CD14-positive monocyte (primary cell): ENCODE measurements around the gene FAM151B. TPM values are rescaled to one million over a fixed set of nuclear protein-coding genes. Genes with fewer than 3 reads are reported as not detected.
A peak's percentile ranks its signal among the peaks of the same experiment; 100 is the strongest.
"Not testable (repeated sequence)": the region's sequence is repeated elsewhere in the genome, so short reads cannot be mapped to it uniquely, and the experiment has no call there.

Source experiments
- DNase-seq, 3 donors: peaks; one replicate each; pipeline ENCODE4 v3.0.0-alpha.2; 2011 to 2022
- H2AFZ ChIP-seq: 2 replicates; pipeline ENCODE4 v1.6.0; 2012; ENCODE audit warnings: mild to moderate bottlenecking, low read depth, low read length, inconsistent platforms; ENCODE audit not compliant: insufficient read depth, poor library complexity, severe bottlenecking
- H3K27ac ChIP-seq, 2 donors: 1 replicate in 1 of 2; 2 replicates in 1 of 2; pipeline ENCODE4 v1.5.1; 2012 to 2013; ENCODE audit warnings: low read length in 2 of 2, control low read depth in 1 of 2, inconsistent platforms in 1 of 2, low read depth in 1 of 2, mild to moderate bottlenecking in 1 of 2
- H3K27me3 ChIP-seq, 2 donors: one replicate each; pipeline versions ENCODE4 v1.6.0 to v1.6.1; 2011 to 2013; ENCODE audit warnings: low read length in 2 of 2; ENCODE audit not compliant: control insufficient read depth in 2 of 2, insufficient read depth in 2 of 2
- H3K36me3 ChIP-seq, 2 donors: replicated peaks in 1 of 2; 1 replicate in 1 of 2; 2 replicates in 1 of 2; pipeline versions ENCODE4 v1.5.1 to v1.6.1; 2012 to 2013; ENCODE audit warnings: low read length in 2 of 2, control low read depth in 1 of 2, inconsistent platforms in 1 of 2, mild to moderate bottlenecking in 1 of 2; ENCODE audit not compliant: insufficient read depth in 2 of 2, control insufficient read depth in 1 of 2
- H3K4me1 ChIP-seq, 2 donors: 1 replicate in 1 of 2; 2 replicates in 1 of 2; pipeline versions ENCODE4 v1.5.1 to v1.6.1; 2012 to 2013; ENCODE audit warnings: low read length in 2 of 2, control low read depth in 1 of 2, inconsistent platforms in 1 of 2, mild to moderate bottlenecking in 1 of 2, moderate library complexity in 1 of 2; ENCODE audit not compliant: insufficient read depth in 2 of 2, control insufficient read depth in 1 of 2
- H3K4me2 ChIP-seq: replicated peaks from 2 replicates; pipeline ENCODE3; 2012; ENCODE audit warnings: low read length, moderate library complexity, mild to moderate bottlenecking; ENCODE audit not compliant: poor library complexity, severe bottlenecking; ENCODE audit errors: extremely low read depth
- H3K4me3 ChIP-seq, 3 experiments: fragments of 200-600 bp in 1 of 3; sonication (generic) in 1 of 3; replicated peaks in 1 of 3; 1 replicate in 2 of 3; 2 replicates in 1 of 3; pipeline ENCODE4 v1.5.1; 2011 to 2013; ENCODE audit warnings: low read length in 3 of 3, mild to moderate bottlenecking in 3 of 3, control low read depth in 2 of 3, low read depth in 2 of 3, inconsistent platforms in 1 of 3, moderate library complexity in 1 of 3
- H3K79me2 ChIP-seq: 2 replicates; pipeline ENCODE4 v1.6.0; 2012; ENCODE audit warnings: mild to moderate bottlenecking, control low read depth, inconsistent platforms, low read length, moderate library complexity; ENCODE audit not compliant: insufficient read depth
- H3K9ac ChIP-seq: 2 replicates; pipeline ENCODE4 v1.6.0; 2017; ENCODE audit warnings: low read length, mild to moderate bottlenecking; ENCODE audit not compliant: insufficient read depth, poor library complexity, severe bottlenecking
- H3K9me3 ChIP-seq, 2 donors: replicated peaks in 1 of 2; 1 replicate in 1 of 2; 2 replicates in 1 of 2; pipeline versions ENCODE4 v1.5.1 to v1.6.1; 2012 to 2013; ENCODE audit warnings: low read length in 2 of 2, control low read depth in 1 of 2; ENCODE audit not compliant: control insufficient read depth in 1 of 2, insufficient read depth in 1 of 2
- H4K20me1 ChIP-seq: 2 replicates; pipeline ENCODE4 v1.6.0; 2012; ENCODE audit warnings: mild to moderate bottlenecking, low read length, control low read depth, moderate library complexity; ENCODE audit not compliant: insufficient read depth
- H3K27ac Mint-ChIP-seq, 7 donors: one replicate each; pipeline ENCODE4 v1.8.0; 2020; ENCODE audit warnings: mild to moderate bottlenecking in 7 of 7, mixed read lengths in 7 of 7, moderate library complexity in 6 of 7, inconsistent platforms in 2 of 7
- H3K27me3 Mint-ChIP-seq, 3 donors: one replicate each; pipeline ENCODE4 v1.8.0; 2021 to 2022; ENCODE audit warnings: low read depth in 3 of 3, mild to moderate bottlenecking in 3 of 3, mixed read lengths in 3 of 3, moderate library complexity in 3 of 3, inconsistent platforms in 1 of 3
- H3K36me3 Mint-ChIP-seq, 2 donors: one replicate each; pipeline ENCODE4 v1.8.0; 2020; ENCODE audit warnings: mixed read lengths in 2 of 2, inconsistent platforms in 1 of 2, mild to moderate bottlenecking in 1 of 2
- H3K4me1 Mint-ChIP-seq: one replicate; pipeline ENCODE4 v1.8.0; 2020; ENCODE audit warnings: mild to moderate bottlenecking, mixed read lengths
- H3K4me3 Mint-ChIP-seq, 2 donors: one replicate each; pipeline ENCODE4 v1.8.0; 2020; ENCODE audit warnings: mild to moderate bottlenecking in 2 of 2, mixed read lengths in 2 of 2, moderate library complexity in 1 of 2
- H3K9me3 Mint-ChIP-seq, 7 donors: one replicate each; pipeline ENCODE4 v1.8.0; 2020 to 2022; ENCODE audit warnings: mixed read lengths in 7 of 7, mild to moderate bottlenecking in 6 of 7, moderate library complexity in 6 of 7, inconsistent platforms in 2 of 7
- WGBS: methylation state at CpG from one replicate; pipeline ENCODE4 v1.1.5; 2013; ENCODE audit warnings: missing lambda C conversion rate; ENCODE audit not compliant: insufficient coverage; 5-methylcytosine and 5-hydroxymethylcytosine counted together
- intact Hi-C, 2 donors: fragments of 100-400 bp; cut with micrococcal nuclease; formaldehyde crosslinking; loops; one replicate each; pipeline versions ENCODE4 v1.15.0 to v1.15.1; 2023
- polyA plus RNA-seq, 3 donors: library from polyadenylated mRNA; depleted of rRNA in 1 of 3; unstranded in 2 of 3; stranded (reverse) in 1 of 3; fragments of 300-500 nt in 2 of 3; fragments of >200 nt in 1 of 3; fragmentation: Illumina TruSeq in 2 of 3; gene quantifications; 1 replicate in 2 of 3; 2 replicates in 1 of 3; pipeline ENCODE4 v1.2.3, GENCODE V29; 2012 to 2021
- TF ChIP-seq, protein P1 (sequence below): fragments of 200-600 bp; IDR thresholded peaks from one replicate; pipeline ENCODE4 v1.8.0; 2022; ENCODE audit warnings: antibody characterized with exemption, mild to moderate bottlenecking

Gene FAM151B
- polyA plus RNA-seq, 3 donors: 3.2 to 10.2 (median 4.5) TPM

DNA sequence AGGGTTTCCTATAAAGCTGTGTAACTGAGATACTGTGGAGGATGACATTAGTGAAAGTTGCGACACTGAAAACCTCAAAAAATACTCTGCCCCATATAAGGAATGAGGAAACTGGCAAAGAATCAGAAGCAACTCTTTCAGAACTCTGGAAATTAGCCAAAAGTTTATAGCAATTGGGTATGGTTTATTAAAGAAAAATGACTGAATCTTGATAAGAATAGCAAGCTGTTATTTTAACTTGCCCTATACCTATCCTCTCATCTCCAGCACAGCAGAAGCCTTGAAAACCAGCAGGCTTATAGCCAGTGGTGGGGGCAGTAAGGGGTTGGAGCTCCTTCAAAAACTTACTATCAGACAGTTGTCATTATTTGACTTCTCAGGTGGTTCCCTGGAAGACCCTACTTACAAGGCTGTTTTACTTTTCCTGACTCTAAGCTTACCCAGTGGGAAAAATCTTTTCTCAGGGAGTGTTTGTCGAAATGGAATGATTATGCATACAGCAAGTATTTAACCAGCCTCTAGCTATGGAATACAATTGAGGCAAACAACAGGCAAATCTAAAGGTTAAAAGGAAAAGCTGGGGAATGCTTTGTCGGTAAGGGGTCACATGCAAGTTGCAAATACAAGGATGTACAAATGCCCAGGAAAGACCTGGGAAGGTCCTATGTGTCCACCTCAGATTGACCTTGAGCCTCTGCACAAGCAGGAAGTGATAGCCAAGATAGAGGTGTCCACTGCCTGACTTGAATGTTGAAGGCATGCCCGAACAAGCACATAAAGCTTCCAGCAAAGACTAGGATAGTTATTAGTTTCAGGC is 21.0 kb upstream of the FAM151B start:
- Mint-ChIP-seq H3K9me3 (peaks cover 29 to 48% (median 41%) of the 10 kb centered on the region in 7 donors), H3K27me3 (no peaks in the 10 kb centered on the region), H3K27ac (peak overlapping the region in 4 of 7 donors; percentile 16 to 69 (median 44)), H3K36me3 (peaks cover 60 to 74% of the 10 kb centered on the region in 2 donors), H3K4me3 (peak overlapping the region in 1 of 2 donors; percentile 30), H3K4me1 (peaks cover 26% of the 10 kb centered on the region)
- no peak overlapping the region for H2AFZ ChIP-seq
- 100% methylated on average over 1 of the region's 4 CpGs for WGBS
- H3K9me3 ChIP-seq: peaks cover 33 to 40% of the 10 kb centered on the region in 2 donors
- TF ChIP-seq, protein P1, sequence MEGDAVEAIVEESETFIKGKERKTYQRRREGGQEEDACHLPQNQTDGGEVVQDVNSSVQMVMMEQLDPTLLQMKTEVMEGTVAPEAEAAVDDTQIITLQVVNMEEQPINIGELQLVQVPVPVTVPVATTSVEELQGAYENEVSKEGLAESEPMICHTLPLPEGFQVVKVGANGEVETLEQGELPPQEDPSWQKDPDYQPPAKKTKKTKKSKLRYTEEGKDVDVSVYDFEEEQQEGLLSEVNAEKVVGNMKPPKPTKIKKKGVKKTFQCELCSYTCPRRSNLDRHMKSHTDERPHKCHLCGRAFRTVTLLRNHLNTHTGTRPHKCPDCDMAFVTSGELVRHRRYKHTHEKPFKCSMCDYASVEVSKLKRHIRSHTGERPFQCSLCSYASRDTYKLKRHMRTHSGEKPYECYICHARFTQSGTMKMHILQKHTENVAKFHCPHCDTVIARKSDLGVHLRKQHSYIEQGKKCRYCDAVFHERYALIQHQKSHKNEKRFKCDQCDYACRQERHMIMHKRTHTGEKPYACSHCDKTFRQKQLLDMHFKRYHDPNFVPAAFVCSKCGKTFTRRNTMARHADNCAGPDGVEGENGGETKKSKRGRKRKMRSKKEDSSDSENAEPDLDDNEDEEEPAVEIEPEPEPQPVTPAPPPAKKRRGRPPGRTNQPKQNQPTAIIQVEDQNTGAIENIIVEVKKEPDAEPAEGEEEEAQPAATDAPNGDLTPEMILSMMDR: no peak
- H3K36me3 ChIP-seq: peaks cover 22 to 55% of the 10 kb centered on the region in 2 donors
- no peaks in the 10 kb centered on the region for H3K27me3 ChIP-seq
- peak overlapping the region; percentile 20 for H3K4me2 ChIP-seq
- H3K27ac ChIP-seq: peak overlapping the region in 1 of 2 donors; percentile 36
- peak; percentile 17 to 51 (median 29) for DNase-seq
- H3K9ac ChIP-seq: no peak overlapping the region
- peaks cover 18 to 27% of the 10 kb centered on the region in 2 donors for H3K4me1 ChIP-seq
- peaks cover 4% of the 10 kb centered on the region for H4K20me1 ChIP-seq
- no peak overlapping the region for H3K4me3 ChIP-seq
- intact Hi-C loops: no loop called here
- no peaks in the 10 kb centered on the region for H3K79me2 ChIP-seq

DNA sequence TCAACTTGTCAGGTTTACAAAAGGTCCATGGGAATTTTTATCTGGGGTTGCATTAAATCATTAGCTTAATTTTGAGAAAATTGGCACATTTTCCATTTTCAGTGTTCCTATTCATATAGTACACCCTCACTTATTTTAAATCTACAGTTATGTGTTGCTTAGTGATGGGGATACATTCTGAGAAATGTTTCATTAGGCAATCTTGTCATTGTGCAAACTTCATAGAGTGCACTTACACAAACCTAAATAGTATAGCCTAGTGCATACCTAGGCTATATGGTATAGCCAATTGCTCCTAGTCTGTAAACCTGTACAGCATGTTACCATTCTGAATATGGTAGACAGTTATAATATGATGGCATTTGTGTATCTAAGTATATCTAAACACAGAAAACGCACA is 19.8 kb upstream of the FAM151B start:
- Mint-ChIP-seq H3K27me3 (no peaks in the 10 kb centered on the region), H3K36me3 (peaks cover 52 to 69% of the 10 kb centered on the region in 2 donors), H3K27ac (no peak overlapping the region), H3K4me3 (no peak overlapping the region), H3K4me1 (peaks cover 26% of the 10 kb centered on the region), H3K9me3 (peaks cover 21 to 36% (median 29%) of the 10 kb centered on the region in 7 donors)
- Histone ChIP-seq H2AFZ (no peak overlapping the region), H3K27ac (no peak overlapping the region), H3K9ac (no peak overlapping the region), H3K79me2 (no peaks in the 10 kb centered on the region), H3K4me2 (no peak overlapping the region), H3K36me3 (peaks cover 11 to 53% of the 10 kb centered on the region in 2 donors), H3K4me3 (no peak overlapping the region), H3K27me3 (no peaks in the 10 kb centered on the region), H3K4me1 (peaks cover 18 to 27% of the 10 kb centered on the region in 2 donors), H4K20me1 (peaks cover 4% of the 10 kb centered on the region), H3K9me3 (peaks cover 20 to 28% of the 10 kb centered on the region in 2 donors)
- intact Hi-C loops: no loop called here
- no peak for DNase-seq
- WGBS: no CpG with 5 or more reads among the region's 1 CpG
- TF ChIP-seq, protein P1: no peak

DNA sequence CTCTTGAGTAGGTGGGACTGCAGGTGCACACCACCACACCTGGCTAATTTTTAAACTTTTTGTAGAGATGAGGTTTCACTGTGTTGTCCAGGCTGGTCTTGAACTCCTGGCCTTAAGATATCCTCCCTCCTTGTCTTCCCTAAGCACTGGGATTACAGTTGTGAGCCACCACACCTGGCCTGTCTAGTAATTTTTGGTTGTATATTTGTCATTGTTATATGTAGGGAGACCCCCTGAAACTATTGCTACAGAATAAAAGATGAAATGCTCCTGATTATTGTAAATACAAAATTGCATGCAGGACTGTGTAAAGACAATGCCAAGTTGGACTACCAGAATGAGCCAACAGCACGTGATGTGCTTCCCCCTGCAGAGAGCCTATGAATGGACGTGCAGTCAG is 17.3 kb upstream of the FAM151B start:
- H3K4me3 Mint-ChIP-seq, H3K79me2 ChIP-seq, DNase-seq, H2AFZ ChIP-seq, H3K4me2 ChIP-seq, H4K20me1 ChIP-seq, intact Hi-C loops, H3K27me3 ChIP-seq, H3K27ac Mint-ChIP-seq, H3K9ac ChIP-seq, H3K27ac ChIP-seq, H3K27me3 Mint-ChIP-seq, H3K4me3 ChIP-seq: not testable (repeated sequence)
- WGBS: no CpG with 5 or more reads among the region's 2 CpGs
- Mint-ChIP-seq H3K36me3 (peaks cover 56 to 74% of the 10 kb centered on the region in 2 donors), H3K9me3 (peaks cover 12 to 21% (median 15%) of the 10 kb centered on the region in 7 donors), H3K4me1 (peaks cover 21% of the 10 kb centered on the region)
- H3K4me1 ChIP-seq: peaks cover 17 to 19% of the 10 kb centered on the region in 2 donors
- peaks cover 31 to 61% of the 10 kb centered on the region in 2 donors for H3K36me3 ChIP-seq
- H3K9me3 ChIP-seq: peaks cover 12 to 19% of the 10 kb centered on the region in 2 donors
